AG04449 (cell line): ENCODE measurements around the gene COMMD1.

Source experiments
- CTCF ChIA-PET: fragments of 350-600 bp; formaldehyde crosslinking; extraction: SDS; loops from one replicate; lab custom pipeline; 2021; ENCODE audit warnings: antibody characterized with exemption; lab: Yijun Ruan, JAX
- POLR2A ChIA-PET: fragments of 400-600, 350-600 bp; formaldehyde crosslinking; extraction: SDS; loops from one replicate; lab custom pipeline; 2020; ENCODE audit warnings: antibody characterized with exemption, inconsistent platforms; lab: Yijun Ruan, JAX
- DNase-seq: peaks from one replicate; pipeline ENCODE4 v3.0.0-alpha.2; 2010; ENCODE audit warnings: low read depth, low spot score
- H3K4me3 ChIP-seq: 2 replicates; pipeline ENCODE4 v1.5.1; 2011; ENCODE audit warnings: low read depth, mild to moderate bottlenecking, control low read depth, low read length
- TF ChIP-seq, protein P1 (sequence below): IDR thresholded peaks from one replicate; pipeline ENCODE4 v1.5.1; 2011; ENCODE audit warnings: mild to moderate bottlenecking, moderate library complexity, low read length, control low read depth, inconsistent platforms; ENCODE audit not compliant: insufficient read depth; ENCODE audit errors: missing control alignments

Gene COMMD1

GRCh38 chr2:62140426-62141141 is 235.1 kb downstream of the COMMD1 start:
- TF ChIP-seq, protein P1, sequence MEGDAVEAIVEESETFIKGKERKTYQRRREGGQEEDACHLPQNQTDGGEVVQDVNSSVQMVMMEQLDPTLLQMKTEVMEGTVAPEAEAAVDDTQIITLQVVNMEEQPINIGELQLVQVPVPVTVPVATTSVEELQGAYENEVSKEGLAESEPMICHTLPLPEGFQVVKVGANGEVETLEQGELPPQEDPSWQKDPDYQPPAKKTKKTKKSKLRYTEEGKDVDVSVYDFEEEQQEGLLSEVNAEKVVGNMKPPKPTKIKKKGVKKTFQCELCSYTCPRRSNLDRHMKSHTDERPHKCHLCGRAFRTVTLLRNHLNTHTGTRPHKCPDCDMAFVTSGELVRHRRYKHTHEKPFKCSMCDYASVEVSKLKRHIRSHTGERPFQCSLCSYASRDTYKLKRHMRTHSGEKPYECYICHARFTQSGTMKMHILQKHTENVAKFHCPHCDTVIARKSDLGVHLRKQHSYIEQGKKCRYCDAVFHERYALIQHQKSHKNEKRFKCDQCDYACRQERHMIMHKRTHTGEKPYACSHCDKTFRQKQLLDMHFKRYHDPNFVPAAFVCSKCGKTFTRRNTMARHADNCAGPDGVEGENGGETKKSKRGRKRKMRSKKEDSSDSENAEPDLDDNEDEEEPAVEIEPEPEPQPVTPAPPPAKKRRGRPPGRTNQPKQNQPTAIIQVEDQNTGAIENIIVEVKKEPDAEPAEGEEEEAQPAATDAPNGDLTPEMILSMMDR: no peak
- no peak for DNase-seq
- ChIA-PET POLR2A (no interaction called here), CTCF (no interaction called here)
- H3K4me3 ChIP-seq: no peak overlapping the region

GRCh38 chr2:62141142-62141740 is 235.8 kb downstream of the COMMD1 start:
- DNase-seq: no peak

GRCh38 chr2:62142054-62142453 is 236.6 kb downstream of the COMMD1 start:
- no peak overlapping the region for H3K4me3 ChIP-seq
- TF ChIP-seq, protein P1: no peak
- POLR2A ChIA-PET: no interaction called here
- CTCF ChIA-PET: no interaction called here
- no peak for DNase-seq

More at GRCh38 chr2:62141142-62141740, 235.8 kb downstream of the COMMD1 start:
- TF ChIP-seq, protein P1: no peak
- H3K4me3 ChIP-seq: no peak overlapping the region
- ChIA-PET POLR2A (no interaction called here), CTCF (no interaction called here)

DNA sequence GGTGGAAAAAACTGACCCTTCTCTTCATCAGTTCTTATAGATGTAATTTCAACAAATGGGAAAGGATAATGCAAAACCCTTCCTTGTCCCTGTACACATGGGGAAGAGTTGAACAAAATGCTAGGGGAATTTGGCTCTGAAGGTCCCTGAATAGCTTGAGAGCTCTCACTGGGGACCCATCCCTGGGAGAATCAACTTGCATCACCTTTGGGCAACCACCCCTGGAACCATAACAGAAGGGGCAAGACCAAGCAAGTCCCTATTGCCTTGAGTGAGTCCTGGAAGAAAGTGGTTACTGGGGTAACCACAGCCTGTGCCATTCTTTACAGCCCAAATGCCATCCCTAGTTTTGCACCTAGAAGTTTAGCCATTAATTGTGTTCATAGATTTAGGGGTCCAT is 238.2 kb downstream of the COMMD1 start:
- ChIA-PET POLR2A (no interaction called here), CTCF (interaction anchor here (0.6 kb wide), 1 partner anchor 15 kb away, joined by 3 read pairs; no protein-coding TSS in a partner anchor)
- TF ChIP-seq, protein P1: no peak
- H3K4me3 ChIP-seq: no peak overlapping the region
- no peak for DNase-seq

DNA sequence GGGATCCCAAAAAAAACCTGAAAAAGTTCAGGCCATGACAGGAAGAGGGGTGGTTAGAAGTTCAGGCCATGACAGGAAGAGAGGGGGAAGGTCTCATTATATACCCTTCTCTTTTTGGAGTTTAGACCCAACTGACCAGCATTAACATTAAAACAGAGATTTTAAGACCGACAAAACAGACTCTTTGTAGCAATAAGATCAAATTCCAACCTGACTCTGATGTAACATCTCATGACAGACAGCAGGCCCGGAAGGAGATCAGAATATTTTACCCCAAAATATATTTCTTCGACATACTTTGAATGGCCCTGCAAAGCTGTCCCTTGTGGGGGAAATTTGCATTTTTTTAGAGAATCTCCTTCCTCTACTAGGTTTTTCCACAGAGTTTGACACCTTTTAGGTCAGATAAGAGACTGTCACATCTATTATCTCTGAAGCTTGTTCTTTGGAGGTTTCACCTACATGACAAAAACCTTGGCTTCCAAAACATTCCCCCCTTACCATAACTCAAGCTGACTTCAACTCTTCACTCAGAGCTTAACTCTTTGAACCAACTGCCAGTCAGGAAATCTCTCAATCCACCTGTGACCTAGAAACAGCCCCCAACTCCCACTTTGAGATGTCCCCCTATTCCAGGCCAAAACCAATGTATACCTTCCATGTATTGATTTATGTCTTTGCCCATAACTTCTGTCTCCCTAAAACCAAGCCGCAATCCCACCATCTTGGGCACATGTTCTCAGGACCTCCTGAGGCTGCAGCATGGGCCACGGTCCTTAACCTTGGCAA is 239.4 kb downstream of the COMMD1 start:
- no peak for DNase-seq
- ChIA-PET CTCF (no interaction called here), POLR2A (no interaction called here)
- TF ChIP-seq, protein P1: no peak
- H3K4me3 ChIP-seq: no peak overlapping the region
